H9 (cell line): Measurements from ENCODE around the gene BSG. TPM values are rescaled to one million over a fixed set of nuclear protein-coding genes. Genes with fewer than 3 reads are reported as not detected.
A peak's percentile ranks its signal among the peaks of the same experiment; 100 is the strongest.

Experiments used
- DNase-seq: peaks from one replicate; pipeline ENCODE4 v3.0.0-alpha.2; 2017
- H2AFZ ChIP-seq: one replicate; pipeline ENCODE4 v1.6.1; 2013; ENCODE audit warnings: mild to moderate bottlenecking, low read length, control low read depth, moderate library complexity
- H2AK5ac ChIP-seq: 2 replicates; pipeline ENCODE4 v1.6.1; 2013; ENCODE audit warnings: low read length, control low read depth, mixed read lengths; ENCODE audit not compliant: insufficient read length
- H2BK120ac ChIP-seq: one replicate; pipeline ENCODE4 v1.6.1; 2013; ENCODE audit warnings: low read depth, mild to moderate bottlenecking, low read length, control low read depth, inconsistent platforms; ENCODE audit not compliant: poor library complexity, severe bottlenecking
- H2BK12ac ChIP-seq: 2 replicates; pipeline ENCODE4 v1.6.1; 2013; ENCODE audit warnings: low read length, control low read depth, mixed read lengths, low read depth; ENCODE audit not compliant: insufficient read length
- H2BK15ac ChIP-seq: 2 replicates; pipeline ENCODE4 v1.6.1; 2013; ENCODE audit warnings: low read depth, low read length, control low read depth
- H2BK20ac ChIP-seq: one replicate; pipeline ENCODE4 v1.6.1; 2013; ENCODE audit warnings: low read depth, mild to moderate bottlenecking, low read length, control low read depth, inconsistent platforms; ENCODE audit not compliant: poor library complexity, severe bottlenecking
- H2BK5ac ChIP-seq: 2 replicates; pipeline ENCODE4 v1.6.1; 2013; ENCODE audit warnings: low read length, control low read depth, mixed read lengths; ENCODE audit not compliant: insufficient read length
- H3K14ac ChIP-seq: 2 replicates; pipeline ENCODE4 v1.6.1; 2013; ENCODE audit warnings: low read length, control low read depth; ENCODE audit not compliant: insufficient read depth
- H3K18ac ChIP-seq: 2 replicates; pipeline ENCODE4 v1.6.1; 2013; ENCODE audit warnings: low read depth, mild to moderate bottlenecking, mixed read lengths, low read length, control low read depth; ENCODE audit not compliant: insufficient read length
- H3K23ac ChIP-seq: 2 replicates; pipeline ENCODE4 v1.6.1; 2013; ENCODE audit warnings: low read length, control low read depth, mixed read lengths, low read depth; ENCODE audit not compliant: insufficient read length
- H3K23me2 ChIP-seq: 2 replicates; pipeline ENCODE4 v1.6.1; 2013; ENCODE audit warnings: low read depth, mild to moderate bottlenecking, mixed read lengths, low read length, control low read depth; ENCODE audit not compliant: insufficient read length, poor library complexity, severe bottlenecking
- H3K27ac ChIP-seq: 2 replicates; pipeline ENCODE4 v1.5.1; 2013; ENCODE audit warnings: low read length, control low read depth, mixed read lengths, low read depth; ENCODE audit not compliant: insufficient read length
- H3K27me3 ChIP-seq: 2 replicates; pipeline ENCODE4 v1.6.1; 2013; ENCODE audit warnings: low read length, control low read depth, inconsistent platforms; ENCODE audit not compliant: insufficient read depth
- H3K4ac ChIP-seq: 2 replicates; pipeline ENCODE4 v1.6.1; 2013; ENCODE audit warnings: low read depth, mild to moderate bottlenecking, control low read depth, inconsistent platforms, low read length, moderate library complexity
- H3K4me1 ChIP-seq: 2 replicates; pipeline ENCODE4 v1.6.1; 2013; ENCODE audit warnings: low read length, control low read depth, inconsistent platforms; ENCODE audit not compliant: insufficient read depth
- H3K4me2 ChIP-seq: 2 replicates; pipeline ENCODE4 v1.6.1; 2013; ENCODE audit warnings: low read length, control low read depth, mixed read lengths; ENCODE audit not compliant: insufficient read length, insufficient read depth
- H3K56ac ChIP-seq: 2 replicates; pipeline ENCODE4 v1.6.1; 2013; ENCODE audit warnings: low read depth, mild to moderate bottlenecking, mixed read lengths, low read length, control low read depth; ENCODE audit not compliant: insufficient read length
- H3K79me1 ChIP-seq: 2 replicates; pipeline ENCODE4 v1.6.1; 2013; ENCODE audit warnings: low read depth, mild to moderate bottlenecking, moderate library complexity, low read length, control low read depth, inconsistent platforms; ENCODE audit not compliant: insufficient read depth, poor library complexity, severe bottlenecking
- H3K79me2 ChIP-seq: 2 replicates; pipeline ENCODE4 v1.6.1; 2013; ENCODE audit warnings: low read length, control low read depth, inconsistent platforms; ENCODE audit not compliant: insufficient read depth
- H3K9ac ChIP-seq: 2 replicates; pipeline ENCODE4 v1.6.1; 2013; ENCODE audit warnings: low read length, control low read depth, mixed read lengths; ENCODE audit not compliant: insufficient read length; ENCODE audit errors: extremely low read depth
- H3K9me3 ChIP-seq: one replicate; pipeline ENCODE4 v1.6.1; 2013; ENCODE audit warnings: low read depth, low read length, inconsistent platforms; ENCODE audit not compliant: control insufficient read depth
- H3T11ph ChIP-seq: one replicate; pipeline ENCODE4 v1.6.1; 2013; ENCODE audit warnings: mild to moderate bottlenecking, low read length, control low read depth, inconsistent platforms
- H4K20me1 ChIP-seq: one replicate; pipeline ENCODE4 v1.6.1; 2013; ENCODE audit not compliant: control insufficient read depth, insufficient read length, insufficient read depth
- H4K5ac ChIP-seq: 2 replicates; pipeline ENCODE4 v1.6.1; 2013; ENCODE audit warnings: low read depth, mild to moderate bottlenecking, mixed read lengths, low read length, control low read depth; ENCODE audit not compliant: insufficient read length
- H4K8ac ChIP-seq: replicated peaks from 2 replicates; pipeline ENCODE4 v1.6.1; 2013; ENCODE audit warnings: low read length, control low read depth, mixed read lengths, low read depth; ENCODE audit not compliant: insufficient read length
- H4K91ac ChIP-seq: 2 replicates; pipeline ENCODE4 v1.6.1; 2013; ENCODE audit warnings: low read depth, mild to moderate bottlenecking, moderate library complexity, mixed read lengths, low read length, control low read depth; ENCODE audit not compliant: insufficient read length
- H3K27ac Mint-ChIP-seq, 3 experiments: 2 replicates in 2 of 3; 3 replicates in 1 of 3; pipeline ENCODE4 v1.8.0; 2020 to 2021; ENCODE audit warnings: mixed read lengths in 3 of 3, mild to moderate bottlenecking in 1 of 3, moderate library complexity in 1 of 3
- H3K27me3 Mint-ChIP-seq: 2 replicates; pipeline ENCODE4 v1.8.0; 2021; ENCODE audit warnings: low read depth, mild to moderate bottlenecking, moderate library complexity, mixed read lengths
- H3K36me3 Mint-ChIP-seq, 3 experiments: 2 replicates in 2 of 3; 3 replicates in 1 of 3; pipeline ENCODE4 v1.8.0; 2020 to 2021; ENCODE audit warnings: low read depth in 3 of 3, mixed read lengths in 3 of 3; ENCODE audit not compliant: insufficient read depth in 1 of 3
- H3K4me1 Mint-ChIP-seq, 2 experiments: 2 replicates each; pipeline ENCODE4 v1.8.0; 2020; ENCODE audit warnings: mixed read lengths in 2 of 2
- H3K4me3 Mint-ChIP-seq, 2 experiments: 2 replicates in 1 of 2; 3 replicates in 1 of 2; pipeline ENCODE4 v1.8.0; 2020 to 2021; ENCODE audit warnings: mild to moderate bottlenecking in 2 of 2, mixed read lengths in 2 of 2, moderate library complexity in 1 of 2
- H3K9me3 Mint-ChIP-seq, 2 experiments: 2 replicates in 1 of 2; 3 replicates in 1 of 2; pipeline ENCODE4 v1.8.0; 2020; ENCODE audit warnings: mild to moderate bottlenecking in 2 of 2, mixed read lengths in 2 of 2, moderate library complexity in 1 of 2
- CTCF ChIP-seq: fragments of 200-600 bp; sonication (generic); conservative IDR thresholded peaks from 3 replicates; pipeline ENCODE4 v1.8.0; 2021; ENCODE audit warnings: antibody characterized with exemption, mild to moderate bottlenecking
- WGBS: extraction: QIAGEN DNeasy Blood & Tissue Kit; methylation state at CpG from one replicate; pipeline ENCODE4 v1.1.7; 2013; ENCODE audit warnings: missing lambda C conversion rate, low lambda C conversion rate, mixed read lengths; ENCODE audit not compliant: insufficient read length; ENCODE audit errors: extremely low coverage; 5-methylcytosine and 5-hydroxymethylcytosine counted together
- total RNA-seq: library from RNA; stranded (reverse); gene quantifications from 2 replicates; pipeline ENCODE4 v1.2.1, GENCODE V29; 2021

Gene BSG
- total RNA-seq, 1 experiment from 2014 or later = 715 TPM

DNA sequence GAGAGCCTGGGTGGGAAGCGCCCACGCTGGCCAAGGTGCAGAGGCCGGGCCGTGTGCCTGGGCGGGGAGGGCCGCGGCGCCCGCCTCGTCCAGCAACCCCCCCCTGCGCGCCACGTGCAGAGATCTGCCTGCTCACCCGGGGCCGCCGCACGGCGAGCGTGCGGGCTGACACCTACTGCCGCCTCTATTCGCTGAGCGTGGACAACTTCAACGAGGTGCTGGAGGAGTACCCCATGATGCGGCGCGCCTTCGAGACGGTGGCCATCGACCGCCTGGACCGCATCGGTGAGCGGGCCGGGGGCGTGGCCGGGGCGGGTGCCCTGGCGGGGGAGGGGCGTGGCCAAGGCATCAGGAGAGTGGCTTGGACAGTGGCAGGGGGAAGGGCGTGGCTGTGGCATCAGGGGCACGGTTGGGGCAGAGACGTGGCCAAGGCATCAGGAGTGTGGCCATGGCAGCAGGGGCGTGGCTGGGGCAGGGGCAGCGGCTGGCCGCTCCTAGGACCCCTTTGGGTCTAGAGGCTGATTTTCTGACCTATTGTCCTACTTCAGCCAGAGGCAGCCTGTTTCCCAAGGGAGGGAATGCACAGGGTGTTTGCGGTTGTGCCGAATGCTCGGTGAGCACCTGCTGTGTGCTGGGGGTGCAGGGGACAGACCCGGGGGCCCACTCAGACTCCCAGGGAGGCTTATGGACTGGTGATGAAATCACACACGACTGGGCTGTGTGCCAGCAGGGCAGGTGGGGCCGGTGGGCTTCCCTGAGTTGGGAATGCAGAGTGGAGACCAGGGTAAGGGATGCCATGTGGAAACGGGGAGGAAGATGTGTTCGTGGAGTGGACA lies 41.6 kb downstream of the BSG start:
- no CpG with 5 or more reads among the region's 54 CpGs for WGBS
- no peak overlapping the region for H3K4me3 Mint-ChIP-seq
- no peaks in the 10 kb centered on the region for H3K79me1 ChIP-seq

More for the DNA sequence above, 41.6 kb downstream of the BSG start:
- Histone ChIP-seq H4K91ac (no peak overlapping the region), H4K8ac (no peak overlapping the region), H3K27ac (no peak overlapping the region), H3K27me3 (no peaks in the 10 kb centered on the region), H3K23me2 (no peaks in the 10 kb centered on the region), H3K4me1 (no peaks in the 10 kb centered on the region), H3K4me2 (no peak overlapping the region), H2BK20ac (no peak overlapping the region), H3K14ac (no peak overlapping the region), H3K9ac (no peak overlapping the region), H3K4ac (no peak overlapping the region), H2AFZ (no peak overlapping the region), H3K9me3 (no peaks in the 10 kb centered on the region), H3K56ac (no peak overlapping the region), H3K18ac (no peak overlapping the region), H2BK5ac (no peak overlapping the region), H2AK5ac (no peak overlapping the region), H3K79me2 (no peaks in the 10 kb centered on the region), H2BK15ac (no peak overlapping the region), H3K23ac (no peak overlapping the region), H4K5ac (no peak overlapping the region), H2BK12ac (no peak overlapping the region), H3T11ph (no peak overlapping the region), H4K20me1 (no peaks in the 10 kb centered on the region), H2BK120ac (no peak overlapping the region)
- DNase-seq = no peak
- no peaks in the 10 kb centered on the region for H3K9me3 Mint-ChIP-seq
- no peaks in the 10 kb centered on the region for H3K27me3 Mint-ChIP-seq
- no peak for TF ChIP-seq CTCF
- peaks cover 28 to 50% (median 46%) of the 10 kb centered on the region in 3 experiments for H3K36me3 Mint-ChIP-seq
- peaks cover 3 to 4% of the 10 kb centered on the region in 2 experiments; a peak in 1 of 4 replicates for H3K4me1 Mint-ChIP-seq
- peak overlapping the region in 2 of 3 experiments; percentile 12 to 37; a peak in 2 of 7 replicates for H3K27ac Mint-ChIP-seq
